ENCODE results near the gene CRIM1.

The CRIM1 gene

GRCh38 chr2:36578343-36579296 lies 223.0 kb downstream of the CRIM1 start:
- no peak for DNase-seq (ENCODE audit: low read depth)

GRCh38 chr2:36579297-36579664 lies 223.7 kb downstream of the CRIM1 start:
- no peak for DNase-seq (ENCODE audit: low read depth)

GRCh38 chr2:36582538-36582937 lies 227.0 kb downstream of the CRIM1 start:
- no peak for DNase-seq (ENCODE audit: low read depth)

GRCh38 chr2:36582951-36583350 lies 227.4 kb downstream of the CRIM1 start:
- no peak for DNase-seq (ENCODE audit: low read depth)

- DNase-seq (ENCODE audit: low read depth), result no peak
Observed at GRCh38 chr2:36584148-36584794, 228.7 kb downstream of the CRIM1 start.

GRCh38 chr2:36586672-36587071 lies 231.1 kb downstream of the CRIM1 start:
- no peak for DNase-seq (ENCODE audit: low read depth)

- DNase-seq (ENCODE audit: low read depth), result no peak
Observed at GRCh38 chr2:36587101-36587500, 231.5 kb downstream of the CRIM1 start.

GRCh38 chr2:36587556-36587955 lies 232.0 kb downstream of the CRIM1 start:
- DNase-seq (ENCODE audit: low read depth), result no peak

GRCh38 chr2:36589230-36589630 lies 233.7 kb downstream of the CRIM1 start:
- no peak for DNase-seq (ENCODE audit: low read depth)

- DNase-seq (ENCODE audit: low read depth), result no peak
Observed at GRCh38 chr2:36594849-36595248, 239.3 kb downstream of the CRIM1 start.

GRCh38 chr2:36596397-36596796 lies 240.8 kb downstream of the CRIM1 start:
- DNase-seq (ENCODE audit: low read depth), result no peak

- DNase-seq (ENCODE audit: low read depth), result no peak
Observed at GRCh38 chr2:36597003-36597531, 241.5 kb downstream of the CRIM1 start.

GRCh38 chr2:36597532-36598377 lies 242.2 kb downstream of the CRIM1 start, which contains the start of gene FEZ2:
Gene FEZ2 (minus strand): TSS chr2:36598168. CDS start chr2:36598142, 26 bp downstream.
- peak; percentile 37 for DNase-seq (ENCODE audit: low read depth)

Measured in stimulated activated CD4-positive, alpha-beta T cell treated with anti-CD3 and anti-CD28 coated beads, Interleukin-2, amount 100 ng/mL, for 4 hours (primary cell).